GM19397 (cell line): ENCODE results near the gene ZXDC.
A peak's percentile ranks its signal among the peaks of the same experiment; 100 is the strongest.

Experiments
- ATAC-seq: cut with Tn5 transposase; IDR thresholded peaks from one replicate; pipeline ENCODE4 v1.9.1; 2021; ENCODE audit warnings: mild to moderate bottlenecking, moderate library complexity; ENCODE audit not compliant: unreplicated experiment

ZXDC gene

DNA sequence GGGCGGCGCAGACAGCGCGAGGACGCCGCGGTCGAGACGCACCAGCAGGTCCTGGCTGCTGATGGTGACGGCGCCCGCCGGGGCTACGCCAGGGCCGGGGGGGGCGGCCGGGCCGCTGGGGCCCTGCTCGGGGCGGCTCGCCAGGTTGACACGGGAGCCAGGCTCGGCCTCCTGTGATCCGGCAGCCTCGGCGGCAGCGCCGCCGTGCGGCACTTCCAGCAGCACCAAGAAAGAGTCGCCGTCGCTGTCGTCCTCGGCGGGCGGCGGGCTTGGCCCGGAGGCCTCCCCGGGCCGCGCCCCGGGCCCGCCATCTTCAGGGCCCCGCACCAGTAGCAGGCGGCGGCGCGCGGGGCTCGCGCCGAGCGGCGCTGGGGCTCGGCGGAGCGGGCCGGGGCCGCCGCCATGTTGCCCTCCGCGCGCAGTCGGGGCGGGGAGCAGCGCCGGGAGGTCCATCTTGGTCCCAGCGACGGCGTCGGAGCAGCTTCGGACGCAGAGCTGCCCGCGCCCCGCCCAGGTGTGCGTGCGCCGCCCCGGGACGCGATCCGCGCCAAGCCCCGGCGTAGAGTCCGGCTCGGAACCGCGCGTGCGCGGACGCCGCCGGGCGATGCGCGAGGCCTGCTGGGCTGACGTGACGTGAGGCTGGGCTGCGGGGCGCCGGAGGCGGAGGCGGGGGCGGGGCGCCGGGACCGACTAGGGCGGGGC lies at the start of gene ZXDC:
ZXDC (minus strand) TSS at position 479 of the 702 bp plus-strand sequence; CDS start at position 453, 26 bp downstream.
- peak; percentile 87 for ATAC-seq

DNA sequence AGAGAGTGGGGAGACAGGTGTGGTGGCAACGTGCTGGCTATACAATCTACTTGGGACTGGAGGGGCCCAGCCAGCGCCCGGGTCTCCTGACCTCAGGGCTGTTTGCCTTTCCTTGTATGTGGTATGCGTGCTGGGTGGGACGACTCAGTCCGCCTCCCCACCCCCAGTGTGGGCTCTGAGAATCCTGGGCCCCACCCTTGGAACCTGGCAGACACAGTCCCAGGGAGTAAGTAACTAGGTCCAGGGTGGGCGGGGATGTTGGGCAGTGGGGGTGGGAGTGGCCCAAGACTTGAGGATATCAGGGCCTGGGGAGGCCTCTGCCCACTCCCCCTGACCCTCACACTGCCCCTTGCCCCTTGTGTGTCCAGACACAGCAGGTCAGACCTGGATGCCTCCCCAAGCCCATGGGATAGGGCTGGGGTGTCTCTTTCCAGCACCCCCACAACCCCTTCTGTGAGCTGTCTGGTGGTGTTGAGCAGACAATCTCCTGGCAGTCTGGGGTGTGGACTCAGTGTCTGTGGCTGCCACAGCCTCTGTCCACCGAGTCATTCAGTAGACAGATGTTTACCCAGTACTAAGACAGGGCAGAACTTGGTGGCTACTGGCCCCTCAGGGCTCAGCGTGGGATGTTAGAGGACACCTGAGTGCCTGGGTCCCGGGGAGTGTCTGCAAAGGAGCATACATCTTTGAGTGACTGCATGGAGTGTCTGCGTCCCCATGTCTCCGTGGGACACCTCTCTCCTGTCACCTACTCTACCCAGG lies 49.6 kb upstream of the ZXDC start:
- no peak for ATAC-seq

- ATAC-seq = no peak
These were observed 48.8 kb upstream of the ZXDC start for GRCh38 chr3:126524429-126524988.

GRCh38 chr3:126523745-126524428 lies 48.2 kb upstream of the ZXDC start, which contains the start of gene CHST13:
CHST13 (plus strand) TSS chr3:126524155; CDS start chr3:126524333, 178 bp downstream.
- ATAC-seq = no peak

DNA sequence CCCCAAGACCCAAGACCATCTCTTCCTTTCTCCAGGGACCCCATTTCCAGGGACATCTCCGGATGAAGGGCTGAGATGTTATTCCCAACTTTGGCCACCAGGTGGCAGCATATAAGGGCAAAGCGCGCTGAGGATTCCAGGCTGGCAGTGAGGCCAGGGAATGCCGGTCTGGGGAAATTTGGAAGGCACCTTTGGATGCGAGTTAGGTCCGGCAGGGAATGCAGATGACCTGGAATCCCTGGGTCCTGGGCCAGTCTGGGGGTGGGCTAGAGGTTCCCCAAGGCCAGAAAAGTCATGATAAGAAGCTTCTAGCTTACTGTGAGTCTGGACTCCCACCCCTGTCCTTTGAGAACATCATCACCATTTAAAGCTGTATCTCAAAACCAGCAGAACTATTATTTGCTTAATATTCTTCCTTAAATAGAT lies 46.7 kb upstream of the ZXDC start:
- ATAC-seq = no peak

- ATAC-seq = no peak
These were observed 45.6 kb upstream of the ZXDC start for GRCh38 chr3:126521122-126521891.

GRCh38 chr3:126519506-126520455 lies 44.1 kb upstream of the ZXDC start:
- no peak for ATAC-seq

DNA sequence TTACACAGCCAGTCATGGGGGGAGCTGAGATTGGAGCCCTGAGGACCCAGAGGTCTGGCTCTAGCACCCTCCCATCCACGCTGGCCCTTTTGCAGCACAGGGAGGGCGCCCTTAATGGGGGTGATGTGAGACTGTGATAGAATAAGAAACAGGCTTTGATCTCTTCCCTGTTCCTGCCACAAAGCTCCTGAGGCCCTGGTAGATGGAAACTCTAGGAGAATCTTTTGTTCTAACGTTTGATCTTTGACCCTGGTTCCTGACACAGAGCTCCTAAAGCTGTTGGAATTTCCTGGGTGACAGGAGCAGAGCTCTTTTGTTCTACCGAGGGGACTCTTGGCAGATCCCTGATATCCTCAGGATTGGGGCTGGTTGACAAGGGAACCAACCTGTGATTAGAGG lies 43.1 kb upstream of the ZXDC start:
- no peak for ATAC-seq

DNA sequence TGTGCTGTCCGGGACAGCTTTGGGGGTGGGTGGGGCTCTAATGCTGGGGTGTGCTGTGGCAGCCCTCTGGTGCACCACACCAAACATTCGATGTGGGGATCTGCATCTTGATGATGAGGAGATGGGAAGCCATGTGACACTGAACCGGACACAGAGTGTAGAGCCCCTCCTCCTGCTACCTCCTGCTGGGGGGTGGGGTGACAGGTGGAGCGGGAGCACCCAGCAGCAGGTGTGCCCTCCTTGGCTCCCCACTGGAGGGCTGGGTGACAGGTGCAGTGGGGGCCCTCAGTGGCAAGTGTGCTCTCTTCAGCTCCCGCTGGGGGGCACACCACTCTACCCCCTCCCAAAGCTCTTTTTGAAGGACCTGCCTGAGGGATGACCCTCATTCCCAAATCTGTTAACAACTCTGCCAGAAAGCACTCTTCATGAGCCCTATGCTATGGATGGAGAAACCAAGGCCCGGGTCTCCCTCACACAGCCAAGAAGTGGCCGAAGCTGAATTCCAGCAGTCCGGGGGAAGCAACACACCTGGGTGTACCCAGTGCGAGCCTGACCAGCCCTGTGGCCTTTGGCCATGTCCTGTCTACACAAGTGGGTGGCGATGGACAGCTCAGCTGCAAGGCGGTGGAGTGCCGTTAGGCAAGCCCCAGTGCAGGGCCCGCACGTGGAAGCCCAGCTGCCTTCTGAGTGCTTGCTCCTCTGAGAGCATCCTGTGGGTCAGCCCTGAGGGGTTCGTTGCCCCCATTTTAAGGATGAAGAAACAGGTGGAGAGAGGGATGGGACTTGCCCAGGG lies 42.5 kb upstream of the ZXDC start:
- ATAC-seq = no peak

- no peak for ATAC-seq
These were observed 41.7 kb upstream of the ZXDC start, which contains the start of gene UROC1 for GRCh38 chr3:126517291-126517951. UROC1 (minus strand) TSS chr3:126517773; CDS start chr3:126517719, 54 bp downstream.

DNA sequence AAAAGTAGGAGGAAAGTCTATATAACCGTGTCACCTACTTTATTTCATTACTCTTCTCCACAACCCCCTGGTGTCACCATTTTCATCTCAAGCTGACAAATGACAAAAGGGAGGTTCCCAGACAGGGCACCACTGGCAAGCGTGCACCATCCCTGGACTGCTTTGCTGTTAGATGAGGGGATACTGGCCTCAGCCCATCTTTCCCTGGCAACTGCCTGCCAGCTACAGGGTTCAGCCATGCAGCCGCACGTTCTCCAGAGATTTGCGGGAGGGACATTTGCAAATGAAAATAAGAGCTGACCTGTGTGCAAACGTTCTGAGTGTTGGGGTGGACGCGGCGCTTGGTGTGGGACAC lies 41.2 kb upstream of the ZXDC start:
- no peak for ATAC-seq

DNA sequence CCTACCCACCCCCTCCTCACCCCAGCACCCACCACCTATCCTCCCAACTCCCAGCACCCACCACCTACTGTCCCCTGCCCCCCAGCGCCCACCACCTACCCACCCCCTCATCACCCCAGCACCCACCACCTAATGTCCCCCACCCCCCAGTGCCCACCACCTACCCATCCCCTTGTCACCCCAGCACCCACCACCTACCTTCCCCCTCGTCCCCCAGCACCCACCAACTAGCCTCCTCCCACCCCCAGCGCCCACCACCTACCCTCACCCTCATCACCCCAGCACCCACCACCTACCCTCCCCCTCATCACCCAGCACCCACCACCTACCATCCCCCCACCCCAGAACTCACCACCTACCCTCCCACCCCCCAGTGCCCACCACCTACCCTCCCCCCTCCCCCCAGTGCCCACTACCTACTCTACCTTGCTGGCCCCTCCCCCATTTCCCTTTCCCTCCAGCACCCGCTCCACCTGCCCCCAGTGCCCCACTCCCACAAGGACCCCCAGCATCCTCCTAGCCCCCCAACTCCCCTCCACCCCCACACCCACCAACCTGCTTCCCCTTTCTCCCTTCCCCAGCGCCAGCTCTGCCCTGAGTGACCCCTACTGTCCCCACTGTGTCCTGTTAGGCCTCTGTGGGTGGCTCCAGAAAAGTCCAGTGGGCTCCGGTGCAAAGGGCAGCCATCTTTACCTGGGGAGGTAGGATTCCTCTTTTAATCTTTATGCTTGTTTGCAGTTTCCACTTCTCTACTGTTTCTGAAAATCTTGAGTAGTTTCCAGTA lies 40.7 kb upstream of the ZXDC start:
- ATAC-seq = no peak

- no peak for ATAC-seq
These were observed 39.5 kb upstream of the ZXDC start for GRCh38 chr3:126515066-126515706.

DNA sequence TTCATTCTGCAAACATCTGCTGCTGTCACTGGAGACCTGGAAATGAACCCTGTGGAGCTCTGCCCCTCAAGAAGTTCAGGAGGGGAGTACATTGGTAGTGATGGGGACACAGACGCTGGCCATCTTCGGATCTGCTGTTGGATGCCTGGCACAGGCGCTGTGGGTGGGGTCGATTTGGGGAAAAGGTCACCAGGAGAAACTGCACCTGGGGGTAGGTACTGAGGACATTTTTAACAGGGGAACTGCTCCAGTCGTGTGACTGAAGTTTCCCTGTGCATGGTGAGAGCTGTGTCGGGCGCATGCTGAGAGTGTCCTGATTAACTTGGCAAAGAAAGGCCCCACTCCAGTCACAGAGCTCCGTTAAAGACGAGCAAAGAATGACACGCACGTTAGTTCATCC lies 38.5 kb upstream of the ZXDC start:
- ATAC-seq = no peak

DNA sequence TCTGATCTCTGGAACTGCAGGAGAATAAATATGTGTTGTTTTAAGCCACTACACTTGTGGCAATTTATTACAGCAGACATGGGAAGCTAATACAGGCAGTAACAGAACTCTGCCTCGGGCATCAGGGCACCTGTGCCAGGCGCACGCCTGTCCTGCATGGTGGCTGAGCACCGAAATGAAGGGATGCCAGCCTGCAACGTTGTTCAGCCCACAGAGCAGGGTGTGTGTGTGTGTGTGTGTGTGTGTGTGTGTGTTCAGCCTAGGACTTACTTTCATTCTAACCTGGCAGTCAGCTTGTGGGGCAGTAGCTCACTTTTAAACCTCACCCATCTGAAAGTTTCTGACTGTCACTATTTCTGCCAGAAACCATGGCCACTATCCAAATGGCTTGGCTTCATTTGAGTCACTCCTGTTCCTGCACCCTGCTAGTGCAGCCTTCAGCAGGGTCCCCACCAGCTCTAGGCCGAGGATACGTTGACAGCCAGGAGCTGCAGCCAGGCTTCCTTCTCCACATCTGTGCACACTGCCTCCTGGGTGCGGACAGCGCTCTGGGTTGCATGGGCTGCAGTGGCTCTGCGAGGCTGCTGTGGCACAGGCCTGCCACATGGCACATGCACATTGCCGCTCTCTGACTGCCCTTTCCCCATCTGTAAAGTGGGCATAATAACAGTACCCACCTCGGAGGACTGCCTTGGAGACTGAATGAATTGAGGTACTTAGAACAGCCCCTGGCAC lies 37.4 kb upstream of the ZXDC start:
- no peak for ATAC-seq

DNA sequence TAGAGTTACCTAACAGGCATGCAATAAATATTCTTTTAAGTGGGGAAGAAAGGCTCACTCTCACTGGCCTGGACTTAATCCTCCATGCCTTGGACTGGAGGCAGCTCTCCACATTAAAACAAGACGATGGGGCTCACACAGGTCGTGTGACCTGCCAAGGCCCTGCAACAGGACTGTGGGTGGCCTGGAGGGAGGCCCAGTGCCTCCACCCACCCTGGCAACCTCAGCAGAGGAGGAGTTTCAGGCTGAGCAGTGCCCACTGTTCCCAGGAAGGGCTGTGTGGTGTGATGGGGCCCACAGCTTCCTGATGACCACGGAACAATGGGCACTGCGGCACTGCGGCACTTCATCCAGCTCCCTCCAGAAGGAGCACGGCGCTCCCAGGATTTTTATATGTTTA lies 36.3 kb upstream of the ZXDC start:
- no peak for ATAC-seq
